ENCODE data around the gene DCAF8. TPM values are rescaled to one million over a fixed set of nuclear protein-coding genes. Genes with fewer than 3 reads are reported as not detected.
A peak's percentile ranks its signal among the peaks of the same experiment; 100 is the strongest.

Gene DCAF8
- total RNA-seq, 1 donor from 2014 or later = 287 TPM

- TF ChIP-seq CTCF (IDR thresholded peaks at IDR 0.05; ENCODE audit: unreplicated experiment) = no peak
These were observed 56.3 kb downstream of the DCAF8 start for GRCh38 chr1:160206036-160206389.

GRCh38 chr1:160205242-160206035, 56.9 kb downstream of the DCAF8 start, which contains the start of gene PEA15:
PEA15 (plus strand) TSS chr1:160205384; CDS start chr1:160211545, 6,161 bp downstream.
- no peak for TF ChIP-seq CTCF (IDR thresholded peaks at IDR 0.05; ENCODE audit: unreplicated experiment)
- Mint-ChIP-seq H3K27ac (peak within 1 kb of the TSS; percentile 91), H3K27me3 (ENCODE audit: low read depth) (no peaks in the 10 kb centered on the region), H3K36me3 (peaks cover 4% of the 10 kb centered on the region), H3K4me1 (peaks cover 49% of the 10 kb centered on the region), H3K4me3 (peak within 1 kb of the TSS; percentile 81), H3K9me3 (no peaks in the 10 kb centered on the region)
- peak; percentile 60 to 73 for DNase-seq (ENCODE audit: low spot score in 2 of 2, unreplicated experiment in 2 of 2)

More at GRCh38 chr1:160206036-160206389, 56.3 kb downstream of the DCAF8 start:
- DNase-seq (ENCODE audit: low spot score in 2 of 2, unreplicated experiment in 2 of 2) = no peak
- Mint-ChIP-seq H3K4me1 (peaks cover 51% of the 10 kb centered on the region), H3K27ac (peak overlapping the region; percentile 91), H3K4me3 (peak overlapping the region; percentile 81), H3K9me3 (no peaks in the 10 kb centered on the region), H3K27me3 (ENCODE audit: low read depth) (no peaks in the 10 kb centered on the region), H3K36me3 (peaks cover 4% of the 10 kb centered on the region)

- no peaks in the 10 kb centered on the region for H3K27me3 Mint-ChIP-seq (ENCODE audit: low read depth)
These were observed 57.7 kb downstream of the DCAF8 start for GRCh38 chr1:160204526-160205241.

GRCh38 chr1:160200786-160201185, 61.6 kb downstream of the DCAF8 start:
- Mint-ChIP-seq H3K9me3 (no peaks in the 10 kb centered on the region), H3K36me3 (no peaks in the 10 kb centered on the region), H3K4me3 (no peak overlapping the region), H3K27me3 (ENCODE audit: low read depth) (no peaks in the 10 kb centered on the region), H3K4me1 (peaks cover 9% of the 10 kb centered on the region), H3K27ac (no peak overlapping the region)
- TF ChIP-seq CTCF (IDR thresholded peaks at IDR 0.05; ENCODE audit: unreplicated experiment) = no peak
- DNase-seq (ENCODE audit: low spot score in 2 of 2, unreplicated experiment in 2 of 2) = no peak

More at GRCh38 chr1:160204526-160205241, 57.7 kb downstream of the DCAF8 start:
- Mint-ChIP-seq H3K4me1 (peaks cover 41% of the 10 kb centered on the region), H3K4me3 (peak overlapping the region; percentile 81), H3K36me3 (peaks cover 4% of the 10 kb centered on the region), H3K9me3 (no peaks in the 10 kb centered on the region), H3K27ac (peak overlapping the region; percentile 82)
- no peak for DNase-seq (ENCODE audit: low spot score in 2 of 2, unreplicated experiment in 2 of 2)
- TF ChIP-seq CTCF (IDR thresholded peaks at IDR 0.05; ENCODE audit: unreplicated experiment) = no peak

- no peak for DNase-seq (ENCODE audit: low spot score in 2 of 2, unreplicated experiment in 2 of 2)
- H3K27ac Mint-ChIP-seq = no peak overlapping the region
- H3K9me3 Mint-ChIP-seq = no peaks in the 10 kb centered on the region
- H3K36me3 Mint-ChIP-seq = no peaks in the 10 kb centered on the region
- no peak for TF ChIP-seq CTCF (IDR thresholded peaks at IDR 0.05; ENCODE audit: unreplicated experiment)
- no peaks in the 10 kb centered on the region for H3K27me3 Mint-ChIP-seq (ENCODE audit: low read depth)
- no peak overlapping the region for H3K4me3 Mint-ChIP-seq
- peaks cover 3% of the 10 kb centered on the region for H3K4me1 Mint-ChIP-seq
These were observed 65.1 kb downstream of the DCAF8 start for GRCh38 chr1:160197231-160197630.

Measured in mesothelial cell of epicardium (in vitro differentiated cells).